NCI-H748 (cell line): Measurements from ENCODE around the gene FLYWCH1.

Experiments used
- DNase-seq: peaks from one replicate; lab custom pipeline; 2025; ENCODE audit not compliant: unreplicated experiment; lab: John Stamatoyannopoulos, UW

Gene FLYWCH1

DNA sequence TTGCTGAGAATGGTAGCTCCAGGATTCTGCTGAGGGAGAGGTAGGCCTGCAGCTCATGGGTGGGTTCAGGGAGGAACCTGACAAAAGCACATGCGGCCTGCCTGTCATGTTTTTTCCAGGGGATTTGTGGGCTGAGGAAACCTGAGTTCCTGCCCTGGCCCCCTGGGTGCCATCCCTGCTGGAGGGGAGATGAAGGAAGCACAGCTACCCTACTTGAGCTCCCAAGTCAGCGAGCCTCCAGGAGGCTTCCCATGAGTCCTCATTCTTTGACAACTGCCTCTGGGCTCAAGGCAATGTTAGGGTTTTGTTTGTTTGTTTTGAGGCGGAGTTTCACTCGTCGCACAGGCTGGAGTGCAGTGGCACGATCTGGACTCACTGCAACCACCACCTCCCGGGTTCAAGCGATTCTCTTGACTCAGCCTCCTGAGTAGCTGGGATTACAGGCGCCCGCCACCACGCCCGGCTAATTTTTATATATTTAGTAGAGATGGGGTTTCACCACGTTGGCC is 12.1 kb upstream of the FLYWCH1 start:
- DNase-seq = no peak

- no peak for DNase-seq
Measured at GRCh38 chr16:2900526-2901075, 11.1 kb upstream of the FLYWCH1 start.

- DNase-seq = no peak
Measured at GRCh38 chr16:2902337-2903130, 9.2 kb upstream of the FLYWCH1 start.

- peak; percentile 70 for DNase-seq
Measured at GRCh38 chr16:2904100-2904921, 7.4 kb upstream of the FLYWCH1 start.

DNA sequence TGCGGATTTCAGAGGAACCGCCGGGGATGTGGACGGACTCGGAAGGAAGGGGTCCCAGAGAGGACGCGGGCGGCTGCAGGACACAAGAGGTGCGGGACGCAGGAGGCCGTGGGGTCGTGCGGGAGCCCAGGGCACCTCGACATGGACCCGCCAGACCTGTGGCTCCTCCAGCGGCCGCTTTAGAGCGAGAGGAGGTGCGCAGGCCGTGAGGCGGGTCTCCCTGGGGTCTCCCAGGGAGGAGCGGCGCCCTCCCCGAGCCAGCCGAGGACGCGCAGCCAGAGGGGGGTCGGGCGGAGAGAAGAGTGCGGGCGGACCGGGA is 6.8 kb upstream of the FLYWCH1 start:
- DNase-seq = no peak

- peak; percentile 96 for DNase-seq
Measured at GRCh38 chr16:2905241-2905987, 6.3 kb upstream of the FLYWCH1 start.

DNA sequence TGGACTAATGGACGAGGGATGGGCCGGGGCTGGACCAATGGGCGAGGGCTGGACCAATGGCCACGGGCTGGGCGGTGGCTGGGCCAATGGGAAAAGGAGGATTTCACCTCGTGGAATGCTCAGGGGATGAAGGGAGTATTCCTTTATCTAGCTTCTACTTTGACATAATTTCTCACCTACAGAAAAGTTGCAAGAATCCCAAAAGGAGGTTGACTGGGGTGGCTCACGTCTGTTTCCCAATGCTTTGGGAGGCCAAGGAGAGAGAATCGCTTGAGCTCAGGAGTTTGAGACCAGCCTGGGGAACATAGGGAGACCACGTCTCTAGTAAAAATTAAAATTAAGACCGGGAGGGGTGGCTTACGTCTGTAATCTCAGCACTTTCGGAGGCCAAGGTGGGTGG is 5.7 kb upstream of the FLYWCH1 start:
- DNase-seq = no peak

- DNase-seq = peak; percentile 47
Measured at GRCh38 chr16:2907084-2907753, 4.5 kb upstream of the FLYWCH1 start.

DNA sequence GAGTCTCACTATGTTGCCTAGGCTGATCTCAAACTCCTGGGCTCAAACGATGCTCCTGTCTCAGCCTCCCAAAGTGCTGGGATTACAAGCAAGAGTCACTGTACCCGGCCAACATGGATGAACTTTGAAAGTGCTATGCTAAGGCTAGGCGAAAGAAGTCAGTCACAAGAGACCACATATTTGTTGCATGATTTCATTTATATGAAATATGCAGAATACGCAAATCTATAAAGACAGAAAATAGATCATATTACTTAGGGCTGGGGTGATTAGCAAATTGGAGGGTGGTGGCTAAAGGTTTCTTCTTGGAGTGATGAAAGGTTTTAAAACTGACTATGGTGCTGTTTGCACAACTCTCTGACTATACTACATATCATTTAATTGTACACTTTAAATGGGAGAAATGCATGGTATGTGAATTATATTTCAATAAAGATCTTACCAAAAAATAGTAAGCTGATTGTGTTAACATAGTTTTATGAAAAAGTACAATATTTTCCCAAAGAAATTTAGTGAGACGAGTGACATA is 1.2 kb upstream of the FLYWCH1 start:
- no peak for DNase-seq

DNA sequence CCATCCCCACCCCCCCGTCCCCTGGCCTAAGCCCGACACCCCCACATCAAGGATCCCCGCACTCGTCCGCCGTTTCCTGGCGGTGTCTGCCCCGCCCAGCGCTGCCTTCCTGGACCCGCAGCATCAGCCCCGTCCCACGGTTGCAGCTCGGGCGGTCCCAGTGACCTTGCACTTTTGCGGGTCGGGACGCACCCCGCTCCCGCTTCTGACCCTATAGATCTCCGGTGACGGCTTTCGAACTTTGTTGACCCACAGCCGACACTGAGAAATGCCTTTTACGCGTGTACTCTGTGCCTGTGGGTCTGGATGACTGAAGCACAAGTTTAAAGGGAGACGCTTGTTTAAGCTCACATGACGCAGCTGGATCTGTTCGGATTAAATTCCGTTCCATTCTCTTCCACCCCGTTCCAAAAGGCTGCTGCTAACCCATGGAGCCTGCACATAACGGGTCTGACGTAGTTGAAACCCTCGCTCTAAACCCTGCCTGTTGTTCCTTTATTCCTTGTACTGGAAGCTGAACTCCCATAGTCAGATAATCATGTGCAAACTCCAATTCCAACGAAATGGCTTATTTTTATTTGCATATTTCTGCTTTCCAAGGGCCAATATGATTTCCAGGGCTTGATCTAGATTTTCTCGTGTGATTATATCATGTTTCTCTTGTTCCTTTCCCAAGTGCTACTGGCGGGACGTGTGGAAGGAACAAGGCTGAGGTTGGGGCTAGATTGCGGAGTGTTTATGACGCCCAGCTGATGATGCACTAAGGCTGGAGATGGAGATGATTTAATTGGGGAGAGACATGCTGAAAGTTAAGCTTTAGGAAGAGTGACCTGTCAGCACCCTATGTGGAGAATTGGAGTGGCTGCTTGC is 834 bp downstream of the FLYWCH1 start:
- DNase-seq = peak; percentile 23

GRCh38 chr16:2913603-2914002 is 1.9 kb downstream of the FLYWCH1 start:
- no peak for DNase-seq

DNA sequence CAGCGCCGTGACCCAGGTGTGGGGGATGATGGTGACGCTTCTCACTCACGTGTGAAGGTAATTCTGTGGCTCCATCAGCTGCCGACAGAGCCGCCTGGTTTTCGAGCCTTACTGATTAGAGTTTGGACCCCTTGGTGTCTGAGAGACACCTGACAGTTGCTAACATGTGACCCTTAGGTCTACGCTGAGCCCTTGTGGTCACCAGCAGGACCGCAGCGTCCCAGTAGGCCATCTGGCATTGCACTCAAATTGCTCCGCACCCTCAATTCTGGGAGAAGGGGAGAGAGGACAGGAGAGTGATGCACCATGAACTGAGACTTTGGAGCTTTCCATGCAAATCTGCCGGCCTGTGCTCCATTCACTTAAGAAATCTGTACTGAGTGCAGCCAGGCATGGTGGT is 2.5 kb downstream of the FLYWCH1 start:
- no peak for DNase-seq

DNA sequence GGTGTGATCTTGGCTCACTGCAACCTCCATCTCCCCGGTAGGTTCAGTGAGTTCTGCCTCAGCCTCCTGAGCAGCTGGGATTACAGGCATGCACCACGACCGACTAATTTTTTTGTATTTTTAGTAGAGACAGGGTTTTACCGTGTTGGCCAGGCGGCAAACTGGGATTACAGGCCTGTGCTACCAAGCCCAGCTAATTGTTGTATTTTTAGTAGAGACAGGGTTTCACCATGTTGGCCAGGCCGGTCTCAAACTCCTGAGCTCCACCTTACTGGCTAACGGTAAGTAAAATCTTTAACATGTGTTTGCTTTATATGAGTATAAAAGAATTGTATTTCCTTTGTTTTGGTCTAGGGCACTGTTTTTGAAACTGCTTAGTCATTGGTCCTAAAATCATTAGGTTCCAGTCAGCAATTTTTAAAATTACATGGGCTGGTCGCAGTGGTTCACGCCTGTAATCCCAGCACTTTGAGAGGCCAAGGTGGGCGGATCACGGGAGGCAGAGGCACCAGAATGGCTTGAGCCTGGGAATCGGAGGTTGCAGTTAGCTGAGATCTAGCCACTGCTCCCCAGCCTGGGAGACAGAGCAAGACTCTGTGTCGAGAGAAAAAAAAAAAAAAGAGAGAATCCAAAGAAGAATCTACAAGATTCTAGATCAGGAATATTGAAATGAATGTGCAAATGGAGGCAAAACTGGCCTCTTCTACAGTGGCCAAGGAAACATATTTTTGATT is 3.6 kb downstream of the FLYWCH1 start:
- DNase-seq = no peak

DNA sequence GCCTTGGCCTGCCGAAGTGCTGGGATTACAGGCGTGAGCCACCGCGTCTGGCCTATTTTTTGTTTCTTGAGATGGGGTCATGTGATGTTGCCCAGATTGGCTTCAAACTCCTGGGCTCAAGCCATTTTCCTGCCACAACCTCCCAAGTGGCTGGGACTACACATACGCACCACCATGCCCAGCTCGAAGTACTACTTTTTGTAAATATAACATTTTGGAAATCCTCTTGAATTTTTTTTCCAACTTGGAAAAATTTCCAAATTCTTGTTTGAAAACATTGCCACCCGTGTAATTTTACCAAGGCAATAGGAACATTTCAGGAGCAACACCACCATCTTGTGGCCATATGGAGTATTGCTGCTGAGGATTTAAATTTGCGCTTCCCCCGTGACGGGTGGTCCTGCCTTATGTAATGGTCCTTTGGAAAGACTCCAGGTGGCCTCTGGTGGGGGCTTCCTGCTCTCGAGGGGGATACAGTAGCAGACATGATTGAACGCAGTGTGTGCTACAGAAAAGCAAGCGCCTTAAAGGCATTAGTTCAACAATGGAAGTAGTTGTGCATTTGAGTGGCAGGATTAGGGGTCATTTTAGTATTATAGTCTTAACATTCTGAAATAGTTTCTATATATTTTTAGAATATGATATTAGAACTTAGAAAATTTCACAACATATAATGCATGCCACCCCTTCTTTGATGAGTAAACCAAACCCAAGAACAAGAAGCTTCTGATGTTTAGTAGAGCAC is 8.0 kb downstream of the FLYWCH1 start:
- DNase-seq = peak; percentile 48

- DNase-seq = no peak
Measured at GRCh38 chr16:2923481-2923880, 11.8 kb downstream of the FLYWCH1 start.

GRCh38 chr16:2924901-2925755 is 13.4 kb downstream of the FLYWCH1 start:
- DNase-seq = no peak

DNA sequence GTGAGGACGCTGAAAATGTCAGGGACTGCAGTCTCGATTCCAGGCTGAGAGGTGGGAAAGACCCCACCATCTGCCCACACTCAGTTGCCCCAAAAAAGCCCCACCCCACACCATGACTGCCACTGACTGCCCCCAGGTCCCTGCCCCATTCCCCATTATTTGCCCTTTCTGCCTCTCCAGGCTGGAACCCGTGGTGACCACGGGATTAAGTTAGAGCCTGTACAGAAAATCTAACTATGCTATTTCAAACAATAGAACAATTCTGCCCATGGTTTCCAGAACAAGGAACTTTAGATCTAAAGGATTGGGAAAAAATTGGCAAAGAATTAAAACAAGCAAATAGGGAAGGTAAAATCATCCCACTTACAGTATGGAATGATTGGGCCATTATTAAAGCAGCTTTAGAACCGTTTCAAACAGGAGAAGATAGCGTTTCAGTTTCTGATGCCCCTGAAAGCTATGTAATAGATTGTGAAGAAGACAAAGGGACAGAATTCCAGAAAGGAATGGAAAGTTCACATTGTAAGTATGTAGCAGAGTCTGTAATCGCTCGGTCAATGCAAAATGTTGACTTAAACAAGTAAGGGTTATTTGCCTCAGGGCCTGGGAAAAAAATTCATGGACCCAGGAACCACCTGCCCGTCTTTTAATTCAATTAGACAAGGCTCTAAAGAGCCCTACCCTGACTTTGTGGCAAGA is 14.4 kb downstream of the FLYWCH1 start:
- no peak for DNase-seq
